GM18508 (cell line): ENCODE results near the gene PHGDH.

ENCODE experiments used
- ATAC-seq: cut with Tn5 transposase; IDR thresholded peaks from one replicate; pipeline ENCODE4 v1.9.1; 2021; ENCODE audit warnings: moderate number of reproducible peaks; ENCODE audit not compliant: insufficient read depth, unreplicated experiment

The PHGDH gene

DNA sequence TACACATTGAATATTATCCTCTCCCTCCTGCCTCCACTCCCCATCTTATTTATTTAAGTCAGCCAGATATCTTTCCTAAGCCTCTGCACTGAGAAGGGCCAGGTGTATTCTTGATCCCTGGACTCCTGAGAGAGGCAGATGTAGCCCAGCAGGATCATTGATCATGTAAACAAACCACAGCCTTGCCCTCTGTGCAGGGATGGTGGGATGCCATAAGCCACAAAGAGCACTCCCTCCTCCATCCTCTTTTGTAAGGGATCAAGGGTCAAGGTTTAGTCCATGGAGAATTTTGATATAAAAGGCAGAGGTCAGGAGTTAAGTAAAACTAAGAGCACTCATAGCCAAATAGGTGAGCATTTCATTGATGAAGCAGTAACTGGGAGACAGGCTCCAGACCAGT, 17.3 kb downstream of the PHGDH start:
- no peak for ATAC-seq

DNA sequence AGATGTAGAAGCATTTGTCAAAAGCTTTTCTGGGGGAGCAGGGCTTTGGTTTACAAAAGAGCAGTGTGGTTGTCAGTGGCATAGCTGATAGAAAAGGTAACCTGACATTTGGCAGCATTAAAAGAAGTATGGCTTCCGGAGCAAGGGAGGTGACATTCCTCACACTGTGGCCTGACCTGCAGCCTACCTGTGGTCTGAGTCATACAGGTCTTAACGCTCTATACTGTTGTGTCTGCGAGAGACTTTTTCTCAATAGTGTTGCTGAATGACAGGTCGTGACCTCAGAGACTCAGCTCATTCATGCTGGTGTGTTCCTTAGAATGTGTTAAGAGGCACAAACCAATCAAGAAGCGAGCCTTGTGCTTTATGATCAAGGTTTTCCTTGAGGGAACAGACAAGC, 19.3 kb downstream of the PHGDH start:
- no peak for ATAC-seq

- ATAC-seq: no peak
Observed at GRCh38 chr1:119731741-119732430, 20.2 kb downstream of the PHGDH start.

GRCh38 chr1:119732465-119733168, 20.9 kb downstream of the PHGDH start:
- no peak for ATAC-seq

DNA sequence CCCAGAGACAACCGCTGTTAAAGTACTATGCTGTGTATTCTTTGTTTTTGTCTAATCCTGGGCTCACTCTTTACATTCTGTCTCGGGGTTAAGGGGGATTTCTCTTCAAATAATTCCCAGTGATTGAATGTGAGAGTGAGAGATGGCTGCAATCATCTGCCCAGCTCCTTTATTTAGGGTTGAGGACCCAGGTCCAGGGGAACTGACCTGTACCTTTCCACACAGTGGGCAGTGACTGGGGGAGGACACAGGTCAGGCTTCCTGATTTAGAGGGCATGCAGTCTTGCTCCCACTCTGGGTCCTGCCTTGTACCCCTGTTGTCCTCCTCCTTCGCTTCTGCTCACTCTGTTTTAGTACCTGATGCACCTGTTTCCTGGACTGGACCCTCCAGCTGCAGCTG, 22.0 kb downstream of the PHGDH start:
- ATAC-seq: no peak

GRCh38 chr1:119735217-119735616, 23.5 kb downstream of the PHGDH start:
- no peak for ATAC-seq

- ATAC-seq: no peak
Observed at GRCh38 chr1:119736649-119737039, 24.9 kb downstream of the PHGDH start.

DNA sequence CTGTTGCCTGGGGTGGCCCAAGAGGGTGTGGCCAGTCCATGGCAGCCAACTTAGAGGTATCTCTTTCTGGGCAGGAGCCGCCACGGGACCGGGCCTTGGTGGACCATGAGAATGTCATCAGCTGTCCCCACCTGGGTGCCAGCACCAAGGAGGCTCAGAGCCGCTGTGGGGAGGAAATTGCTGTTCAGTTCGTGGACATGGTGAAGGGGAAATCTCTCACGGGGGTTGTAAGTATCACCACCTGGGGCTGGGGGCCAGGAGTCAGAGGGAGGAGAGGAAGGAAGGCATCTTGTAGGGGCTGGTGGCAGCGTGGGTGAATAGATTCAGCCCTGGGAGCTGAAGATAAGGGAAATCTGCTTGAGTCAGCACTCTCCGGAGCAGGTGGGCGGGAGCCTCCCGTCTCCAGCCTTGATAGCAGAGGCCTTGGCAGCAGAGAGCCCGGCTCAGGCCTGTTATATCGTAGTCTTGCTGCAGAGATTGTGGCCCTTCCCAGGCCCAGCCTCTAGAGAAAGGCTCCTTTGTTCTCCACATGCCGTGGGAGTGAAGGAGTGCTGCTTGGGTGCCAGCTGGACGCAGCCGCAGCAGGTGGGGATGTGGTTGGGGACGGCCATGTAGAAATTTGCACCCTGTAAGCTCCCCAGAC, 25.4 kb downstream of the PHGDH start:
- ATAC-seq: no peak

GRCh38 chr1:119738100-119738720, 26.5 kb downstream of the PHGDH start:
- ATAC-seq: no peak

GRCh38 chr1:119739150-119739549, 27.4 kb downstream of the PHGDH start:
- ATAC-seq: no peak

DNA sequence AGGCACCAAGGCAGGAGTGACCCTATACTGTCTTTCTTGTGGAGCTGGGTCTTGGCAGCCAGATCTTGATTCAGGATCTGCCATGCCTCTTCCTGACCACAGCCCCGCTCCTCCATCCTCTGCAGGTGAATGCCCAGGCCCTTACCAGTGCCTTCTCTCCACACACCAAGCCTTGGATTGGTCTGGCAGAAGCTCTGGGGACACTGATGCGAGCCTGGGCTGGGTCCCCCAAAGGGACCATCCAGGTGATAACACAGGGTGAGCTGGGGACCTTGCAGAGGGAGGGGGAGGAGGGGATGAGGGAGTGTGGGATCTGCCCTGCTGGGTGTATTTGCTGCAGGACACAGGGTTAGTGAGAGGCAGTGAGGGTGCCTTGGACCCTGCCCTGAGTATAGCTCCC, 28.5 kb downstream of the PHGDH start:
- ATAC-seq: no peak

DNA sequence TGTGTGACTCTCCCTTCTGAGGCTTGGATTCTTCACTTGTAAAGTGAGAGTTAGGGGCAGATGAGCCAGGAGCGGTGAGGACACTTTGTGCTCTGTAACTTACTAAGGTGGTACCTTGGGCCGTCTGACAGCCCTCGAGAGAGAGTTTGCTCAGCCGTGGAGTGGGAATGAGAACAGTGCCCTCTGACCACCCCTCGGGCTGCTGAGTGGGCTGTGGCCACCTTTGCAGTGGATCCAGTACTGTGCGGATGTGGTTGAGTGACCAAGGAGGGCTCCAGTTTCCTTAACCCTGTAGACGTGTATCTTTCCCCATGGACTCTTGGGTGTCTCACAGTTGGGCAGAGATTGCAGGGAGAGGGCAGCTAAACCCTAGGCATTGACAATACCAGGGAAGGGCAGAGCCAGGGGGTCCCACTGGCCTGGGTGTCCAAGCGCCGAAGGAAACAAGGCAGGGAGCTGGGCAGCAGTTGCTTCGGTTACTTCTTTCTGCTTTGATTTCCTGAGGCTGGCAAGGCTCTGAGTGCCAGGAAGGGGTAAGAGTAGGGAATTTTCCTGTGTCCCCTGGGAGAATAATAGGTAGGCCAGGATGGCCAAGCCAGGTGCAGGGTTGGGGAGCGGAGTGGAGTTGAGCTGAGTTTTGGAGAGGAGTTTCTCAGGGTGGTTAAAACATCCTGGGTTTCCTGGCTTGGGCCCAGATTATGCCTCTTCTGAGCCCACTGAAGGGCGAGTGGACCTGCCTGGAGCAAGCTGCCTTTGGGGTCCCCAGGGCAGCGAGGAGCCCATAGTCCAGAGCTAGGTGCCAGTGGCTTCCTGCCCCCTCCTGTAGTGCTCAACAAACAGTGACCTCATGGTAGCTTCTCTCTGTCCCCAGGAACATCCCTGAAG, 29.4 kb downstream of the PHGDH start:
- ATAC-seq: no peak

- ATAC-seq: no peak
Observed at GRCh38 chr1:119742202-119742601, 30.5 kb downstream of the PHGDH start.

- ATAC-seq: no peak
Observed at GRCh38 chr1:119742677-119743076, 30.9 kb downstream of the PHGDH start.

DNA sequence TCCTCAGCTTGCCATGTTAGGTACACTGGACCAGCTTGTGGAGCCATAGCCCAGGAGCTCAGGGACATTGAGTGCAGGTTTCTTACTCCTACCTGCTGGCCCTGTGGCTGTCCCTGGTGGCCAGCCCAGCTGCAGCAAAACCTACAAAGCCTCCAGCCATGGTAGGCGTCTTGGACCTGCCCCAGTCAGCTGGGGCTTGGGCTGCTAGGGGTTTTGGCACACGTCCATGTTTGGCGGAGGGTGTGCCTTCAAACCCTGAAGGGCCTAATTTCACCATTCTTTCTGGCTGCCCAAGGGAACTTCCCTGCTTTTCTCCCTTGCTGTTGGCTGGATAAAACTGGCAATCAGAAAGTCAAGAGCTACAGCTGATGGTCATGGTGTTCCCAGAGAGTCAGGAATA, 31.6 kb downstream of the PHGDH start:
- no peak for ATAC-seq

GRCh38 chr1:119743776-119744597, 32.3 kb downstream of the PHGDH start:
- ATAC-seq: no peak

DNA sequence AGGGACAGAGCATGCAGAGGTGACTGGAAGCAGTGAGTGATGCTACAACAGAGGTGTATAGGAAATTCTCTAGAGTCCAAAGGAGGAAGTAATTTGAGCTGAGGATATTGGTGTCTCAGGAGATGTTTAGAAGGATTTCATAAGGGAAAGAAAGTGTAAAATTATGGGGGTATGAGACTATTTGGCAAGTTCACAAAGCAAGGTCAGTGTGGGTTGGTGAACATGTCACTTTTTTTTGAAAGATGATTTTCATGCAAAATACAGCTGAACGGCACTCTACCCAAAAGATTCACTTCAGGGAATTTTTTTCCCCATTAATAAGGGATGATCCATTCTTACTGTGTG, 32.8 kb downstream of the PHGDH start:
- no peak for ATAC-seq

DNA sequence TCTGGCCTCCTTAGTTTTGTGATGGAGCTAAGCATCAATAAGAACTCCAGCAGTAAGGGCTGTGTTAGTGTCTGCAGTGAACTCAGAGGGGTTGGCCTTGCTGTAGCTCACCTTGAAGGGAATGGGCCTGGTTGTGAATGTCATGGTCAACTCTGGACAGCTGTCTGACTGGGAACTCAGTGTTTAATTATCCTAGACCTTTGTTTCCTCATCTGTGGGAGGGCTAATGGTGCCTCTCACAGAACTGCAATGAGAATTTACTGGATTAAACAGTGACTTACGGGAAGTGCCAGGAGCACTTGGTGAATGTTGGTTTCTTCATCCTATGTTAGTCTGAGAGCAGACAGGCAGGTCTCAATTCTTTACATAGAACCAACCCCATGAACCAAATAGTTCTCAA, 33.3 kb downstream of the PHGDH start:
- no peak for ATAC-seq

DNA sequence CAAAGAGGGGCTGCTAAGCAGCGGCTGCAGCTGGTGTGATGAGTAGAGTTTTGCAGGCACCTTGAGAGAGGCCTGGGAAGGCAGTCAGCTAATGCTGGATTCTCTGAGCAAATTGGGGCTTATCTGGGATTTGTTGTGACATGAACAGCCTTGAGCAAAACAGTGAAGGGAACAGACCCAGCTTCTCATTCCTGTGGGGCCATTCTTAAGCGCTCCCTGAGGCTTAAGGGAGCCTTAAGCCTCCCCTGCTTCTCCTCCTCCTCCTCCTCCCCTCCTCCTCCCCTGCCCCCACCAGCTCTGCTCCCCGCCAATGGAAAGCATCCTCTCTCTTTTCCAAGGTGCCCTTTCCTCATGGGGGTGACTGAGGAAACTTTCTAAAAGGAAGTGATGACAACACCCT, 35.7 kb downstream of the PHGDH start:
- ATAC-seq: no peak

DNA sequence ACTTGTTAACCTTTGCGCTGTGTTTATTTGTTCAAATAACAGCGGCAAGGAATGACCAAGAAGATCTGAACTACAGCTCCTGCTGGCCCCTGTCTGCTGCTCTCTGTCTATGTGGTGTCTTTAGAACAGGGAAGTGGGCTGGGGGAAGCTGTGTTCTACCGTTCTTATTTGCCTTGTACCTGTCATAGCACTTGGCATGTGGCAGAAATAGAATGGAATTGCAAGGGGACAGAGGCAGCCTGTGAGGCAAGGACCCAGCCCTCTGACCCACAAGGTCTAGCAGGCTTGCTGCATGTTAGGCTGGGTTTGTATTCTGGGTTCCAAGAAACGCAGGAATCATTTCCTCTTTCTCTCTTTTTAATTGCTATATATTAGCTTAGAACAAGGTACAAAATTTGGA, 36.3 kb downstream of the PHGDH start:
- no peak for ATAC-seq
